GM23248 (cell line): ENCODE measurements around the gene QSOX2. TPM values are rescaled to one million over a fixed set of nuclear protein-coding genes. Genes with fewer than 3 reads are reported as not detected.

ENCODE experiments used
- DNase-seq: peaks from one replicate; pipeline ENCODE4 v3.0.0-alpha.2; 2015
- H2AFZ ChIP-seq: fragments of 200-600 bp; sonication (generic); 2 replicates; pipeline ENCODE4 v1.6.1; 2016; ENCODE audit warnings: antibody characterized with exemption
- H3F3A ChIP-seq: fragments of 200-600 bp; sonication (generic); 2 replicates; pipeline ENCODE4 v1.6.1; 2016; ENCODE audit warnings: mild to moderate bottlenecking, antibody characterized with exemption, mixed run types; ENCODE audit not compliant: insufficient read depth
- H3K27ac ChIP-seq: fragments of 200-600 bp; sonication (generic); 2 replicates; pipeline ENCODE4 v1.5.1; 2016; ENCODE audit warnings: mild to moderate bottlenecking
- H3K27me3 ChIP-seq: fragments of 200-600 bp; sonication (generic); replicated peaks from 2 replicates; pipeline ENCODE4 v1.6.1; 2016; ENCODE audit warnings: mild to moderate bottlenecking; ENCODE audit not compliant: insufficient read depth
- H3K36me3 ChIP-seq: fragments of 200-600 bp; sonication (generic); 2 replicates; pipeline ENCODE4 v1.6.1; 2016; ENCODE audit warnings: low read depth, mild to moderate bottlenecking
- H3K4me1 ChIP-seq: fragments of 200-600 bp; sonication (generic); 2 replicates; pipeline ENCODE4 v1.6.1; 2016; ENCODE audit warnings: mild to moderate bottlenecking; ENCODE audit not compliant: insufficient read depth
- H3K4me2 ChIP-seq: fragments of 200-600 bp; sonication (generic); one replicate; pipeline ENCODE4 v1.6.1; 2016; ENCODE audit warnings: mild to moderate bottlenecking; ENCODE audit not compliant: unreplicated experiment
- H3K4me3 ChIP-seq: fragments of 200-600 bp; sonication (generic); 2 replicates; pipeline ENCODE4 v1.5.1; 2016; ENCODE audit warnings: mild to moderate bottlenecking
- H3K79me2 ChIP-seq: fragments of 200-600 bp; sonication (generic); 2 replicates; pipeline ENCODE4 v1.6.1; 2016; ENCODE audit warnings: mild to moderate bottlenecking; ENCODE audit not compliant: insufficient read depth
- H3K9ac ChIP-seq: fragments of 200-600 bp; sonication (generic); 2 replicates; pipeline ENCODE4 v1.6.1; 2016; ENCODE audit warnings: mild to moderate bottlenecking
- H3K9me2 ChIP-seq: fragments of 200-600 bp; sonication (generic); 2 replicates; pipeline ENCODE4 v1.6.1; 2016; ENCODE audit warnings: mixed run types, mild to moderate bottlenecking, moderate library complexity; ENCODE audit not compliant: insufficient read depth
- H3K9me3 ChIP-seq: fragments of 200-600 bp; sonication (generic); one replicate; pipeline ENCODE4 v1.6.1; 2017; ENCODE audit warnings: low read depth
- H4K20me1 ChIP-seq: fragments of 200-600 bp; sonication (generic); 2 replicates; pipeline ENCODE4 v1.6.0; 2016; ENCODE audit not compliant: insufficient read depth
- EZH2 ChIP-seq: fragments of 200-600 bp; sonication (generic); IDR thresholded peaks from 2 replicates; pipeline ENCODE4 v1.6.1; 2018; ENCODE audit warnings: antibody characterized with exemption, mild to moderate bottlenecking; ENCODE audit not compliant: insufficient read depth, poor library complexity, severe bottlenecking
- EZH2phosphoT487 ChIP-seq: fragments of 200-600 bp; sonication (generic); IDR thresholded peaks from 2 replicates; pipeline ENCODE4 v1.6.1; 2018; ENCODE audit warnings: antibody characterized with exemption, moderate library complexity, mild to moderate bottlenecking, low read depth; ENCODE audit not compliant: insufficient read depth
- WGBS, 2 experiments: methylation state at CpG; one replicate each; pipeline ENCODE4 v1.1.6; 2015 to 2017; ENCODE audit warnings: low lambda C conversion rate in 2 of 2, low coverage in 1 of 2; ENCODE audit errors: missing lambda C conversion rate in 2 of 2; 5-methylcytosine and 5-hydroxymethylcytosine counted together
- in situ Hi-C: fragments of 300-500 bp; cut with MboI; formaldehyde crosslinking; loops from 2 replicates; pipeline ENCODE4 v1.15.0; 2020
- polyA plus RNA-seq: library from polyadenylated mRNA; unstranded; fragments of >200 nt; fragmentation: Nextera tagmentation; extraction: Ambion mirVana; gene quantifications from 2 replicates; pipeline ENCODE4 v1.2.1, GENCODE V29; 2016
- total RNA-seq: library from RNA; depleted of rRNA; stranded (reverse); fragments of >200 nt; shearing (Covaris generic); gene quantifications from 2 replicates; pipeline ENCODE4 v1.2.3, GENCODE V29; 2014

The QSOX2 gene
- total and polyA plus RNA-seq, 2 experiments from 2014 or later = 1.9 to 11.7 TPM

GRCh38 chr9:136264031-136264430 lies 18.4 kb upstream of the QSOX2 start:
- no peak overlapping the region for H3K4me3 ChIP-seq
- no peak for DNase-seq
- no peaks in the 10 kb centered on the region for H3F3A ChIP-seq
- H3K36me3 ChIP-seq = no peaks in the 10 kb centered on the region
- H3K9me2 ChIP-seq = no peaks in the 10 kb centered on the region
- no peak overlapping the region for H2AFZ ChIP-seq
- 75% methylated on average over 15 to 19 of the region's 19 CpGs for WGBS, 2 experiments
- no peaks in the 10 kb centered on the region; the same call in 1 of the 2 replicates for H3K27me3 ChIP-seq
- H3K4me2 ChIP-seq = no peak overlapping the region
- H3K9ac ChIP-seq = no peak overlapping the region
- in situ Hi-C loops = no loop called here
- no peaks in the 10 kb centered on the region for H3K79me2 ChIP-seq
- no peak for TF ChIP-seq EZH2
- no peak for TF ChIP-seq EZH2phosphoT487
- H3K27ac ChIP-seq = no peak overlapping the region
- no peaks in the 10 kb centered on the region for H3K4me1 ChIP-seq
- no peaks in the 10 kb centered on the region for H4K20me1 ChIP-seq
- no peaks in the 10 kb centered on the region for H3K9me3 ChIP-seq

- Histone ChIP-seq H2AFZ (no peak overlapping the region), H3F3A (no peaks in the 10 kb centered on the region)
Measured at GRCh38 chr9:136262671-136263178, 17.1 kb upstream of the QSOX2 start.

GRCh38 chr9:136261686-136262430 lies 16.2 kb upstream of the QSOX2 start:
- Histone ChIP-seq H3K9me3 (no peaks in the 10 kb centered on the region), H3K36me3 (no peaks in the 10 kb centered on the region), H3K79me2 (no peaks in the 10 kb centered on the region), H2AFZ (no peak overlapping the region), H3K4me1 (no peaks in the 10 kb centered on the region), H3F3A (no peaks in the 10 kb centered on the region), H3K27ac (no peak overlapping the region), H4K20me1 (no peaks in the 10 kb centered on the region), H3K9ac (no peak overlapping the region), H3K4me3 (no peak overlapping the region), H3K27me3 (no peaks in the 10 kb centered on the region), H3K9me2 (no peaks in the 10 kb centered on the region), H3K4me2 (no peak overlapping the region)
- DNase-seq = no peak
- in situ Hi-C loops = no loop called here
- TF ChIP-seq EZH2 (no peak), EZH2phosphoT487 (no peak)
- 65 to 69% methylated on average over 28 of the region's 28 CpGs for WGBS, 2 experiments

More at GRCh38 chr9:136262671-136263178, 17.1 kb upstream of the QSOX2 start:
- H3K36me3 ChIP-seq = no peaks in the 10 kb centered on the region
- no peaks in the 10 kb centered on the region for H3K4me1 ChIP-seq
- no peak overlapping the region for H3K4me3 ChIP-seq
- H3K9me3 ChIP-seq = no peaks in the 10 kb centered on the region
- no peak overlapping the region for H3K4me2 ChIP-seq
- no peaks in the 10 kb centered on the region for H3K79me2 ChIP-seq
- H3K9me2 ChIP-seq = no peaks in the 10 kb centered on the region
- WGBS, 2 experiments = 72 to 77% methylated on average over 5 to 6 of the region's 6 CpGs
- H3K27me3 ChIP-seq = no peaks in the 10 kb centered on the region
- no peak for DNase-seq
- no peak for TF ChIP-seq EZH2phosphoT487
- TF ChIP-seq EZH2 = no peak
- no peak overlapping the region for H3K27ac ChIP-seq
- in situ Hi-C loops = no loop called here
- H3K9ac ChIP-seq = no peak overlapping the region
- no peaks in the 10 kb centered on the region for H4K20me1 ChIP-seq

- H4K20me1 ChIP-seq = no peaks in the 10 kb centered on the region
- H2AFZ ChIP-seq = no peak overlapping the region
- no peak overlapping the region for H3K9ac ChIP-seq
- no peaks in the 10 kb centered on the region for H3K4me1 ChIP-seq
- TF ChIP-seq EZH2 (no peak), EZH2phosphoT487 (no peak)
- H3K4me2 ChIP-seq = no peak overlapping the region
- H3K9me3 ChIP-seq = no peaks in the 10 kb centered on the region
- H3K79me2 ChIP-seq = no peaks in the 10 kb centered on the region
- no peaks in the 10 kb centered on the region for H3K36me3 ChIP-seq
- no peaks in the 10 kb centered on the region for H3F3A ChIP-seq
- H3K4me3 ChIP-seq = no peak overlapping the region
- no peak overlapping the region for H3K27ac ChIP-seq
- DNase-seq = no peak
- WGBS, 2 experiments = 59 to 65% methylated on average over 20 of the region's 20 CpGs
- no peaks in the 10 kb centered on the region for H3K27me3 ChIP-seq
- no peaks in the 10 kb centered on the region for H3K9me2 ChIP-seq
- in situ Hi-C loops = no loop called here
Measured at GRCh38 chr9:136260936-136261472, 15.4 kb upstream of the QSOX2 start.
